GOT3 (cell line): ENCODE data around the gene RNF212B.
"Not testable (repeated sequence)": the region's sequence is repeated elsewhere in the genome, so short reads cannot be mapped to it uniquely, and the experiment has no call there.

Source experiments
- DNase-seq: peaks from one replicate; lab custom pipeline; 2025; ENCODE audit warnings: mixed read lengths; lab: John Stamatoyannopoulos, UW

RNF212B gene

DNA sequence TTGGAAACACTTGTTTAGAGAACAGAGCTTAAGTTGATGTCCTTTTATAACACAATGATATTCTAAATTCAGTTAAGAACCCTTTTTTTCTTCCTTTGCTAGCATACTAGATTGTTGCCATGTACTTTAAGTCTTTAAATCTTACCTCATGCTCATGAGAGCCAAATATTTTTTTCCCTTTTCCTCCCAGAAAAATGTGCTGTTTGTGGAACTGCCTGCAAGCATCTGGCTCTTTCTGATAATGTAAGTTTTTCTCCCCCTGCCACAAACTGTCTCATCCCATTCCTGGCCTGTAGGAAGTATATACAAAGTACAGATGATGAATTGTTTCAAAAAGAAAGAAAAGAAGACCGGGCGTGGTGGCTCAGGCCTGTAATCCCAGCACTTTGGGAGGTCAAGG lies 5.3 kb downstream of the RNF212B start:
- no peak for DNase-seq

- DNase-seq, result no peak
Measured at GRCh38 chr14:23245282-23245681, 7.5 kb downstream of the RNF212B start.

DNA sequence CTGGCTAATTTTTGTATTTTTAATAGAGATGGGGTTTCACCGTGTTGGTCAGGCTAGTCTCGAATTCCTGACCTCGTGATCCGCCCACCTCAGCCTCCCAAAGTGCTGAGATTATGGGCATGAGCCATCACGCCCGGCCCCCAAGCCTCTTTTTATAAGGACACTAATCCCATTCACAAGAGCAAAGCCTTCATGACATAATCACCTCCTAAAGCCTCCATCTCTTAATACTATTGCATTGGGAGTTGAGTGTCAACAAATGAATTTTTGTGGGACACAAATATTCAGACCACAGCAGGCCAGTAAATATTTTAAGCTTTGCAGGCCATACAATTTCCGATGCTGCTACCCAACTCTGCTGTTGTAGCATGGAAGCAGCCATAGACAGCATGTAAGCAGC lies 10.9 kb downstream of the RNF212B start:
- DNase-seq, result no peak

GRCh38 chr14:23249824-23250223 lies 12.1 kb downstream of the RNF212B start:
- DNase-seq, result no peak

GRCh38 chr14:23252006-23252405 lies 14.3 kb downstream of the RNF212B start:
- no peak for DNase-seq

DNA sequence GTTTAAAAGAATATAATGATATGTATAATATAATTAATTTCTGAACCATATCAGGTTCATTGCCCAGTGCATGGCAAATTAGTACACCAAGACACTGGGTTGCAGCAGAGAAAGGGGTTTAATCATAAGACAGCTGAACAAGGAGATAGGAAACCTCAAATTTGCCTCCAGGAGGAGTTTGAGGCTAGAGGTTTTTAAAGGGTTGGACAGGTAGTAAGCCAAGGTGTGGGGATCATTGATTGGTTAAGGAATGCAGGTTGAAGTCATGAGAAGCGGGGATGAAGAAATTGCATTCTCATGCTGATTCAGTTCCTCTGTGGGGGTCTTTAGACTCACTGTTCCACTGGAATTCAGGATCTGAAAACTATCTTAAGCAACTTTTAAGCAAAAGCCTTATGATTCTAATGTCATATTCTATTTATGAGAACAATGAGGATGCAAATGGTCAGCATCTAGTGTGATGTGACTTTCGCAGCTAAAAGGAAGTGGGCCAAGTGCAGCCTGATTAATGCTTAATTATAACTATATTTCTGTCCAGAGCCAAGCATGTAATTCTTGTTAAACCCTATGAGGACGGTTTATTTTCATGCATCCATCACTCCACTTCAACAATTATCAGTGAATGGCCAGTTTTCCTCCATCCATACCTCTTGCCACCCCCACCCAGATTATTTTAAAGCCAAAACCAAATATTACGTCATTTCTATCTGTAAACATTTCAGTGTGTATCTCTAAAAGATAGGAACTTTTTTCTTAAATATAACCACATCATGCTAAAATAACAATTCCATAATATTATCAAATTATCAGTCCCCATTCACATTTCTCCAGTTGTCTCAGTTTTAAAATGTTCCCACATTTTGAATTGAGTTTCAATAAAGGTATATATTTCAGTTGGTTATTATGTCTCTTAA lies 14.9 kb downstream of the RNF212B start:
- DNase-seq, result no peak

DNA sequence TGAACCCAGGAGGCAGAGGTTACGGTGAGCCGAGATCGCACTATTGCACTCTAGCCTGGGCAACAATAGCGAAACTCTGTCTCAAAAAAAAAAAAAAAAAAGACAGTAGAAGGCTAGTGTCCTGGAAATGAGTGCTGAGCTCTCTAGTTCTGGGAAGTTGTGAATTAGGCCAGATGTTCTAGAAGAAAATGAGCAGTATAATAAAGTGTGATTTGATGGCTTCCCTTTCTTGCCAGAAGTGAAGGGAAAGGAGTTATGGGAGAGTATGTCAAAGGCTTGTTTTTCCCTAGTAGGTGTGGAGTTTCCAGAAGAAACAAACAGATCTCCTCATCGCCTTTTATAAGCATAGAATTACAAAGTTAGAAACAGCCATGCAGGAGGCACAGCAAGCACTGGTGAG lies 20.5 kb downstream of the RNF212B start:
- DNase-seq, result no peak

DNA sequence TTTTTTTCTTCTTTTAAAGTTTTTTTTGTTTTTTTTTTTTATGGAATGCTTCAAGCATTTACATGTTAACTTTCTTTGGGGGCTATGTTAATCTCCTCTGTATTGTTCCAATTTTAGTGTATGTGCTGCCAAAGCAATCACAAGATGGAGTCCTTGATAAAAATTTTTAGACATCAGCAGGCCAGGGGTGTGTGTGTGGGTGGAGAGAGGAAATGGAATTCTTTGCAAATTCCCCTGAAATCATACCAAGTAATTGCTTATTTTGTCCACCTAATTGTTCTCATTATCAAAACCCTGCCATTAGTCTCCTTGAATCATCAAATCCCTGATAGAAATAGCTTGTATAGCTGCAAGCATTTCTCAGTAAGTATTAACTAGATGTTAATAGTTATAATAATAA lies 21.7 kb downstream of the RNF212B start:
- DNase-seq, result no peak

GRCh38 chr14:23260849-23261248 lies 23.1 kb downstream of the RNF212B start:
- DNase-seq, result not testable (repeated sequence)

- no peak for DNase-seq
Measured at GRCh38 chr14:23269193-23269592, 31.5 kb downstream of the RNF212B start.

DNA sequence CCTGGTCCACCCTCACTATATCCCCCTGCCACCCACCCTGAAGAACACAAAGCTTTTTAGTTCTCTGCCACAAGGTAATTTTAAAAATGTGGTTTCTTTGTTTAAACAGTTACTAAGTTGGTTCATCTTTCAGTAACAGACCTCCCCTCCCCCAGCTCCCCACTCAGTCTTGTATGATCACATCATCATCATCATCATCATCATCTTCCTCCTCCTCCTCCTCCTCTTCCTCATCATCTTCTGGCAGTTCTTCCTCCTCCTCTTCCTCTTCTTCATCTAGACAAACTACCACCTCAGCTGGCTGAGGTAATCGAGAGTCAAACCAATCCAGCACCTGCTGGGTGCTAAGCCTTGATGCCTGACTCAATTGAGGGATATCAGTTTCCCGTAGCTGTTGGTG lies 37.7 kb downstream of the RNF212B start:
- DNase-seq, result no peak

DNA sequence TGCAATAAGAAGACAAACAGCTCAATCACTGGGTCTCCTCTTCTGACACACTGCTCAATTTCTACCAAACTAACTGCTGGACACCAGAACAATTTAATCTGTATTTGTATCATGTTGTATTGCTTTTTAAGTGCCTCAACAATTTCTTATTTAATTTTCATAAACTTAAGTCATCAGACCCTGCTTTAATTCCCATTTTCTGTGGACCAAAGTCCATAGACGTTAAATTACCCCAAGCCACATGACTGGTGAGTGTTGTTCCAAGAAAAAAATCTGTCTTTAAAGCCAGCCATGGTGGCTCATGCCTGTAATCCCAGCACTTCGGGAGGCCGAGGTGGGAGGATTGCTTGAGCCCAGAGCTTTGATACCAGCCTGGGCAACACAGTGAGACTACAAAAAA lies 39.5 kb downstream of the RNF212B start:
- no peak for DNase-seq

- not testable (repeated sequence) for DNase-seq
Measured at GRCh38 chr14:23277928-23278327, 40.2 kb downstream of the RNF212B start.

GRCh38 chr14:23281247-23281646 lies 43.5 kb downstream of the RNF212B start:
- DNase-seq, result no peak

DNA sequence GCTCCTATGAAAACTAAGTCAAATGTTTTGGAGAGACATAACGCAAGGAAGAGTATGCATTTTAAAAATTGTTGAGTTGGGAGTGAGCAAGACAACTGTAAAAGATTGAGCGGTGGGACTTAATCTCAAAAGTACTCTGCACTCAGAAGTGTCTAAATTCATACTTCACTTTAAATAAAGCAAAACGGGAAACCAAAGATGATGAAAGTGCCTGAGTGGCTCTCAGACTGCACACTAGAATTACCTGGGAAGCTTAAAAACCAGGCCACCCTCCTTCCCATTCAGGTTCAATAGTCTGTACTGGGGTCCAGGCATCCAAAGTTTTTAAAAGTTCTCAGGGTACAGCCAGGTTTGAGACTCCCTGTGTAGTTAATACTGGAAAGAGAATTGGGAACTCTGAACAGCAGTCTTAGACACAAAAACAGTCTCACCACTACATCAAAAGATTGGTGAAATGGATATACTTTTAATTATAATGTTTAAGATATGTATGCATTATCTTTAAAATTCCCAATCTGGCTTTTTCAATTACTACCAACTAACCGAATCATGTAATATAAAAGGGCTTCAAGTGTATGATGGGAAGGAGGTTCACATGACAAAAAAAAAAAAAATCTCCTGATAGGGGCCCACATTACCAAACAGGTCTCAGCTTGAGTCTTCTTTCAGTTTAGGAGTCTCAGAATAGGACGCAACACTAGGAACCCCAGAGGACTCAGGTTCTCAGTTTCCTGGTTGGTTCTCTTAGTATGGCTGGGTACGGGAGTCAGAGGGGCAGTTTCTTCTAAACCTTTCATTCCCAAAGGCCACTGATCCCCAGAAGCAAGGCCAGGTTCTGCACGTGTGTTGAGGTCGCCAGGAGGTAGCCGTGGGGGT lies 47.2 kb downstream of the RNF212B start:
- DNase-seq, result no peak

GRCh38 chr14:23285530-23286019 lies 47.8 kb downstream of the RNF212B start:
- no peak for DNase-seq

GRCh38 chr14:23286020-23286901 lies 48.5 kb downstream of the RNF212B start, which contains the start of gene HOMEZ:
Gene HOMEZ, minus strand, starts transcription at chr14:23286132. Its CDS starts 180 bp downstream, at chr14:23285952.
- DNase-seq, result peak; percentile 77

DNA sequence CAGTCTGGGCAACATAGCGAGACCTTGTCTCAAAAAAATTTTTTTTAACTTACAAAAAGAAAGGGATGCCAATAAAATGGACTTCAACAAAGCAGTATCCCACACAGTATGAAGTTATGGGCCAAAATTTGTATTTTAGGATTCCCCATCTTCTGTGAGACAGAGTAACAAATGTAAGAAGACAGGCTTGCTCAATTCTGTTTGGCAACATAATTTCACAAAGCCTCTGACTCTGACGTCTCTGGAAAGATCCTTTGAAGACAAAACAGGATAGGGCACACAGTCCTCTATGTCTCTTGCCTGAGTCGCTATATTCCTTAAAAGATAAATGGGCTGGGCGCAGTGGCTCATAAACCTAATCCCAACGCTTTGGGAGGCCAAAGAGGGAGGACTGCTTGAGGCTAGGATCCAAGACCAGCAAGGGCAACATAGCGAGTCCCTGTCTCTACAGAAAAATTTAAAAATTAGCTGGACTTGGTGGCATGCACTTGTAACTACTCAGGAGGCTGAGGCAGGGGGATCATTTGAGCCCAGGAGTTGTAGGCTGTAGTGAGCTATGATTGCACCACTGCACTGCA lies 49.3 kb downstream of the RNF212B start:
- DNase-seq, result no peak

- no peak for DNase-seq
Measured at GRCh38 chr14:23294734-23295561, 57.2 kb downstream of the RNF212B start.
